Hepatocyte (in vitro differentiated cells): Measurements from ENCODE around the gene GCNA. TPM values are rescaled to one million over a fixed set of nuclear protein-coding genes. Genes with fewer than 3 reads are reported as not detected.

Experiments used
- DNase-seq: peaks from one replicate; pipeline ENCODE4 v3.0.0-alpha.2; 2016; ENCODE audit warnings: low spot score
- H2AFZ ChIP-seq: fragments of 200-600 bp; sonication (generic); 2 replicates; pipeline ENCODE4 v1.6.0; 2016; ENCODE audit warnings: antibody characterized with exemption, mild to moderate bottlenecking
- H3K27ac ChIP-seq: fragments of 200-600 bp; sonication (generic); 2 replicates; pipeline ENCODE4 v1.5.1; 2016; ENCODE audit warnings: mild to moderate bottlenecking
- H3K27me3 ChIP-seq: fragments of 200-600 bp; sonication (generic); 2 replicates; pipeline ENCODE4 v1.6.1; 2016
- H3K36me3 ChIP-seq: fragments of 200-600 bp; sonication (generic); replicated peaks from 2 replicates; pipeline ENCODE4 v1.5.1; 2016; ENCODE audit warnings: low read depth; ENCODE audit not compliant: insufficient read depth
- H3K4me1 ChIP-seq: fragments of 200-600 bp; sonication (generic); 2 replicates; pipeline ENCODE4 v1.5.1; 2016; ENCODE audit warnings: mild to moderate bottlenecking, moderate library complexity; ENCODE audit not compliant: insufficient read depth
- H3K4me2 ChIP-seq: fragments of 200-600 bp; sonication (generic); 2 replicates; pipeline ENCODE4 v1.6.0; 2016
- H3K4me3 ChIP-seq: fragments of 200-600 bp; sonication (generic); 2 replicates; pipeline ENCODE4 v1.5.1; 2016; ENCODE audit warnings: mild to moderate bottlenecking
- H3K79me2 ChIP-seq: fragments of 200-600 bp; sonication (generic); 2 replicates; pipeline ENCODE4 v1.6.0; 2017; ENCODE audit warnings: mild to moderate bottlenecking
- H3K9me2 ChIP-seq: fragments of 200-600 bp; sonication (generic); replicated peaks from 2 replicates; pipeline ENCODE4 v1.6.0; 2017; ENCODE audit warnings: mild to moderate bottlenecking; ENCODE audit not compliant: insufficient read depth
- H3K9me3 ChIP-seq: fragments of 200-600 bp; sonication (generic); 2 replicates; pipeline ENCODE4 v1.5.1; 2016; ENCODE audit warnings: low read depth, mild to moderate bottlenecking
- H4K20me1 ChIP-seq: fragments of 200-600 bp; sonication (generic); 2 replicates; pipeline ENCODE4 v1.6.0; 2016; ENCODE audit warnings: mild to moderate bottlenecking; ENCODE audit not compliant: insufficient read depth, poor library complexity, severe bottlenecking
- CTCF ChIP-seq: fragments of 200-600 bp; sonication (generic); IDR thresholded peaks from 2 replicates; pipeline ENCODE4 v1.5.1; 2016; ENCODE audit warnings: antibody characterized with exemption, mild to moderate bottlenecking; ENCODE audit not compliant: poor library complexity
- EZH2 ChIP-seq: fragments of 200-600 bp; sonication (generic); IDR thresholded peaks from 2 replicates; pipeline ENCODE4 v1.6.1; 2016; ENCODE audit warnings: antibody characterized with exemption, mild to moderate bottlenecking, borderline replicate concordance
- EZH2phosphoT487 ChIP-seq: fragments of 200-600 bp; sonication (generic); IDR thresholded peaks from one replicate; pipeline ENCODE4 v1.6.1; 2018; ENCODE audit warnings: antibody characterized with exemption, mild to moderate bottlenecking, low read depth, moderate library complexity; ENCODE audit not compliant: unreplicated experiment, severe bottlenecking
- WGBS: methylation state at CpG from one replicate; pipeline ENCODE4 v1.1.6; 2016; ENCODE audit warnings: low lambda C conversion rate; ENCODE audit errors: missing lambda C conversion rate; 5-methylcytosine and 5-hydroxymethylcytosine counted together
- polyA plus RNA-seq: library from polyadenylated mRNA; unstranded; fragments of >200 nt; fragmentation: Nextera tagmentation; extraction: Ambion mirVana; gene quantifications from 2 replicates; pipeline ENCODE4 v1.2.1, GENCODE V29; 2016
- total RNA-seq: library from RNA; depleted of rRNA; stranded (reverse); fragments of >200 nt; gene quantifications from 2 replicates; pipeline ENCODE4 v1.2.3, GENCODE V29; 2014

Gene GCNA
- total and polyA plus RNA-seq, 2 experiments from 2014 or later: 0.42 to 0.50 TPM

DNA sequence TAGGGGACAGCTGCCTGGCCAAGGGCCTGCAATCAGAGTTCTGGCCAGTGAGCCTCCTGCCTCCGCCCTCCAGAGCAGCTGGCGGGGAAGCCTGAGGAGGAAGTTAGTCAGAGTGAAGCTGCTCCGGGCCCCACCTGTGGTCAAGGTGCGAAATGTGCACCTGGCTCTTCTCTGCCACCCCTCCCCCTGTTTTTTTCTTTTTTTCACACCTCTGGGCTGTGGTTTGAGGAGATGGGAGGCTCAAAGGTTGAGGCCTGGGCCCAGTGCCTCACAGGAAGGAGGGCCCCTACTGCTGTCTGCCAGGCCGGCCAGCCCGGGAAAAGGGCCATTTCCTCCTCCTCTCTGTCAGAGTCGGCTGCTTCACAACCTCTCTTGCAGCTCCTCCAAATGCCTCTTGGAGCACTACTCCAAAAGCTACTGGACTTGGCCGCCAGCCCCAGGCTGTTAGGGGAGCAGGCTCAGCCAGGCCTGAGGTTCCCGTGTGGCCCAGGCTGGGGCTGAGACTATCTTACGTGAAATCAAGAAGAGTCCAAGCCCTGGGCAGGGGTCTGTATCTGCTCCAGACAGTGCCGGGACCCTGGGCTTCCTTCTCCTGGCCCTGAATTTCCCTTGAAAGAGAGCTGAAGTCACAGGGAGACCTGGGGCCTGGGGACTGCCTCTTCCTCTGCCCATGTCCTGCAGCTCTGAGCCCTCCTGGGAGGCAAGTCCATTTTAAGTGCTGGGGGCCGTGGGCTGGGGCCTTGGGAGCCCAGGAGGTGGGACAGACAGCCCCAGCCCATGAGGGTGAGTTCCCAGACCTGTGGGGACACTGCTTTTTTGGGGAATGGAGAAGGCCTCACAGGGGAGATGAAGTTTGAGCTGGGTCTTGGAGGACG lies 44.6 kb downstream of the GCNA start:
- H3K9me3 ChIP-seq: no peaks in the 10 kb centered on the region
- H3K4me3 ChIP-seq: no peak overlapping the region
- WGBS: 56% methylated on average over 13 of the region's 13 CpGs
- H3K9me2 ChIP-seq: no peaks in the 10 kb centered on the region
- peak; percentile 77 for DNase-seq
- no peak overlapping the region for H2AFZ ChIP-seq
- peaks cover 5% of the 10 kb centered on the region for H3K4me1 ChIP-seq
- no peak for TF ChIP-seq EZH2
- H3K79me2 ChIP-seq: no peaks in the 10 kb centered on the region
- no peaks in the 10 kb centered on the region for H4K20me1 ChIP-seq
- H3K4me2 ChIP-seq: no peak overlapping the region
- H3K27ac ChIP-seq: peak overlapping the region; percentile 81
- no peaks in the 10 kb centered on the region for H3K36me3 ChIP-seq
- H3K27me3 ChIP-seq: no peaks in the 10 kb centered on the region

GRCh38 chrX:71623714-71624113 lies 45.5 kb downstream of the GCNA start:
- peaks cover 5% of the 10 kb centered on the region for H3K4me1 ChIP-seq
- H4K20me1 ChIP-seq: no peaks in the 10 kb centered on the region
- TF ChIP-seq EZH2 (no peak), EZH2phosphoT487 (no peak), CTCF (no peak)
- 83% methylated on average over 3 of the region's 3 CpGs for WGBS
- peak overlapping the region; percentile 81 for H3K27ac ChIP-seq
- H2AFZ ChIP-seq: no peak overlapping the region
- no peaks in the 10 kb centered on the region for H3K9me2 ChIP-seq
- H3K79me2 ChIP-seq: no peaks in the 10 kb centered on the region
- H3K4me2 ChIP-seq: no peak overlapping the region
- DNase-seq: no peak
- no peaks in the 10 kb centered on the region for H3K9me3 ChIP-seq
- H3K4me3 ChIP-seq: no peak overlapping the region
- no peaks in the 10 kb centered on the region for H3K36me3 ChIP-seq
- no peaks in the 10 kb centered on the region for H3K27me3 ChIP-seq

- no peak for DNase-seq
- no peak for TF ChIP-seq EZH2
- TF ChIP-seq EZH2phosphoT487: no peak
- no peak for TF ChIP-seq CTCF
- Histone ChIP-seq H4K20me1 (no peaks in the 10 kb centered on the region), H3K4me3 (no peak overlapping the region), H3K36me3 (no peaks in the 10 kb centered on the region), H3K27me3 (no peaks in the 10 kb centered on the region), H3K27ac (no peak overlapping the region), H3K4me1 (peaks cover 5% of the 10 kb centered on the region), H2AFZ (no peak overlapping the region), H3K9me3 (no peaks in the 10 kb centered on the region), H3K79me2 (no peaks in the 10 kb centered on the region), H3K9me2 (no peaks in the 10 kb centered on the region), H3K4me2 (no peak overlapping the region)
- WGBS: 90% methylated on average over 5 of the region's 5 CpGs
Measured at GRCh38 chrX:71625471-71625870, 47.2 kb downstream of the GCNA start.

- H3K27me3 ChIP-seq: no peaks in the 10 kb centered on the region
- H3K4me1 ChIP-seq: peaks cover 5% of the 10 kb centered on the region
- no peaks in the 10 kb centered on the region for H3K9me3 ChIP-seq
- no peak overlapping the region for H2AFZ ChIP-seq
- H4K20me1 ChIP-seq: no peaks in the 10 kb centered on the region
- H3K27ac ChIP-seq: no peak overlapping the region
- no peaks in the 10 kb centered on the region for H3K36me3 ChIP-seq
- no peaks in the 10 kb centered on the region for H3K79me2 ChIP-seq
- no peak overlapping the region for H3K4me2 ChIP-seq
- 76% methylated on average over 6 of the region's 6 CpGs for WGBS
- no peak overlapping the region for H3K4me3 ChIP-seq
- no peak for DNase-seq
- H3K9me2 ChIP-seq: no peaks in the 10 kb centered on the region
- TF ChIP-seq EZH2: no peak
- no peak for TF ChIP-seq EZH2phosphoT487
- no peak for TF ChIP-seq CTCF
Measured at GRCh38 chrX:71626576-71626975, 48.3 kb downstream of the GCNA start.
